ENCODE measurements around the gene PPP1R9A.

The PPP1R9A gene

DNA sequence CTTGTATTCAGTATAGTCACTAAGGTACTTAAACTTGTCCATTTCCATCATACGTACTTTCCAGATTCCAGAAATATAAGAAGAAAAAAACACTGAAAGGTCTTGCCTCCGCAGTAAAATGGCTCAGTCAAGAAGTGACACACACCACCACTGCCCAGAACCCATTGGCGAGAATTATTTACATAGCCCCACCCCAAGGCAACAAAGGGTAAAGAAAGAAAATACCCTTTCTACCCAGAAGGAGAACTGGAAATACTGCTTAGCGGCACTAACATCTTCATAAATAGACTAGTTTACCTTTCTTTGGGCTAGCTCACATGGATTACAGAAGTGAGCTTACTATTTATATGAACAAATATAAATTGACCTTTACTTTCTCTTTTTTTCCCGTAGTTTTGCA lies 194.0 kb downstream of the PPP1R9A start:
- TF ChIP-seq GATA2 (IDR thresholded peaks at IDR 0.05; ENCODE audit: low read depth, low read length), result no peak
- TF ChIP-seq GATA3 (IDR thresholded peaks at IDR 0.05; ENCODE audit: low read depth, low read length), result no peak

DNA sequence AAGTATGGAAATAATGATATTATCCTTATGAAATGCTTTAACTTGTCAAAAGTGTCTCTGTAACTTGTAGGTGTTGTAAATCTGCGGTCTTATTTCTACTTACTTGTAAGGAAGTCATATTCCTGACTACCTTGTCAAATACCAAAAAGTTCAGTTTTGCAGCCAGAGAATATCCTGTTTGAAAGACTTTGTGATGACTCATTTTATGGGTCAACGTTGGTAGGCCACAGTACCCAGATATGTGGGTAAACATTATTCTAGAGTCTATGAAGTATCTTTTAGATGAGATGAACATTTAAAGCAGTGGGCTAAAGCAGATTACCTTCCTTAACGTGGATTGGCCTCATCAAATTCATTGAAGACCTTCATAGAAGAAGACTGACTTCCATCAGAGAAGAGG lies 195.3 kb downstream of the PPP1R9A start:
- TF ChIP-seq GATA2 (IDR thresholded peaks at IDR 0.05; ENCODE audit: low read depth, low read length) (no peak), GATA3 (IDR thresholded peaks at IDR 0.05; ENCODE audit: low read depth, low read length) (no peak)

DNA sequence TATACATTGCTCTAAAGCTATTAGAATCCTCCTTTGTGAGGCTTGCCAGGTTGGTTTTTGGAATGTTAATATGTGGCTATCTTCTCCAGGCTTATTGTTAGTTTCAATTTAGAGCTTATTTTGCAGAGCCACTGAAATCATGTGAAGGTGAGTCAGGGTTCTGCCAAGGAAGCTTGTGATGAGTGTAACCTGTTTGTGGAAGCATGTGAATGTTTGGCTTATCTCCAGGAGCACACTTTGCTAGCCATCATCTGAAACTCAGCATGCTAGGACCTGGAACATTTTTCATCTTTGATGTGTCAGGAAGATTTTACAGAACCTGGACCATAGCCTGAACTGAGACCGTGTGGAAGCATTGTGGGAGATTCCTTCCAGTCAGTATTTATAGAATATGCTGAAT lies 197.3 kb downstream of the PPP1R9A start:
- TF ChIP-seq GATA2 (IDR thresholded peaks at IDR 0.05; ENCODE audit: low read depth, low read length) (no peak), GATA3 (IDR thresholded peaks at IDR 0.05; ENCODE audit: low read depth, low read length) (no peak)

DNA sequence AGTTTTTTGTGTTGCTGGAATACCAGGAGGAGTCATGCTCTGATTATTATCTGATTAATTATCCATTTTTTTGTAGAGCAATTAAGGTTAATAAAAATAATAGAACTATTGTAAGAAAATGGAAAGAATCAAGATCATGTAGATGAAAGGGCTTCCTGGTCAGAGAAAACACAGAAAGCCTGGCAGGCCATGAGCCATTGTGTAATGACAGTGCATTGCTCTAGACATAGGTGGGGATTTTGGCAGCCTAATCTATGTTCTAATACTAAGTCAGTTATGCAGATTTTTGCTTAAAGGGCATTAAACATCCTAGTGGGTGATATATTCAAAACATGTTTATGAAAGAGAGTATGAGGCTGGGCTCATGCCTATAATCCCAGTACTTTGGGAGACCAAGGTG lies 198.2 kb downstream of the PPP1R9A start:
- TF ChIP-seq GATA3 (IDR thresholded peaks at IDR 0.05; ENCODE audit: low read depth, low read length) (no peak), GATA2 (IDR thresholded peaks at IDR 0.05; ENCODE audit: low read depth, low read length) (no peak)

DNA sequence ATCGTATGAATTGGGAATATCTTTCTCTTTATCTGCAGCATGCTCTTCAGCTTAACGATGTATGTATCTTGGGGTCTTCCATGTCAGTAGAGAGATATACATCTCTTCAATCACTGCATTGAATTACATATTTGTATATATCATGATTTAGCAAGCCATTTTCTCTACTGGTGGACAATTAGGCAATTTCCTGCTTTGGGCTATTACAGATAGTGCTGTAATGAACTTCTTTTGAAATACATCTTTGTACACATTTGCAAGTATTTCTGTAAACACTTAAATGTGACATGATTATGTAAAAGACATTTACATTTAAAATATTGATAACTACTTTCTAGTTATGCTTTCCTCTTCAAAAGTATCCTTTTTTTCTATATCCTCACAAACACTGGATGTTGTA lies 199.0 kb downstream of the PPP1R9A start:
- TF ChIP-seq GATA3 (IDR thresholded peaks at IDR 0.05; ENCODE audit: low read depth, low read length) (no peak), GATA2 (IDR thresholded peaks at IDR 0.05; ENCODE audit: low read depth, low read length) (no peak)

DNA sequence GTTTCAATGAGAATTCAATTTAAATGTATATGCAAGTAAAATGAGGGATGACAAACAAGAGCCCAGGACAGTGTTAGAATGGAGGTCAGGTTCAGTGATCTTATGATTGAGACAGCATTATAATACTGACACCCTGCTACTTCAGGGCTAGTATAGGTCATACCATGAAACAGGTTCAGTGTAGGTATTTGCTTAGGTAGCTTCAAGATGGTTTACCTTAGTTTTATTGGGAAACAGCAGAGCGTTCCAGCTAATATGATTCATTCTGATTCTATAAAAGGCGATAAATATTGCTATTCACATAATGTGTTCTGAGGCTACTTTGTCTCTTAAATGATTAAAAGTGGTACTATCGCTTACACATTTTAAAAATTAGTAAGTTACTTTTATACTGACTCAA lies 203.3 kb downstream of the PPP1R9A start:
- TF ChIP-seq GATA3 (IDR thresholded peaks at IDR 0.05; ENCODE audit: low read depth, low read length) (no peak), GATA2 (IDR thresholded peaks at IDR 0.05; ENCODE audit: low read depth, low read length) (no peak)

DNA sequence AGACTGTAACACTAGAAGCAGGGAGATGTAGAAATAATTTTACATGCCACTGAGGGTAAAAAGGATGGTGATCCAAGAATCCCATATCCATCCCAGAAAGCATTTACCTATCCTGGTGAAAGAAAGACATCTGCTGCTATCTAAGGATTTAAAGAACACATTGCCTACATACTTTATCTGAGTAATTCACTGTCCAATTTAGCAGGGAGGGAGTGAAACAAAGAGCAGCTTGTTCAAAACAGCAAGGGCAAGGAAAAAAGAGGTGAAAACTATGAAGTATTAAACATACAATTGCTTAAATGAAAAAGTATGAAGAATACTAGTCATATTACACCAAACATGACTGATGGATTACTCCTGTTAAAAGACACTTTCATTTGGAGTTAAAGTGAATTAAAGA lies 206.2 kb downstream of the PPP1R9A start:
- TF ChIP-seq GATA2 (IDR thresholded peaks at IDR 0.05; ENCODE audit: low read depth, low read length) (no peak), GATA3 (IDR thresholded peaks at IDR 0.05; ENCODE audit: low read depth, low read length) (no peak)

DNA sequence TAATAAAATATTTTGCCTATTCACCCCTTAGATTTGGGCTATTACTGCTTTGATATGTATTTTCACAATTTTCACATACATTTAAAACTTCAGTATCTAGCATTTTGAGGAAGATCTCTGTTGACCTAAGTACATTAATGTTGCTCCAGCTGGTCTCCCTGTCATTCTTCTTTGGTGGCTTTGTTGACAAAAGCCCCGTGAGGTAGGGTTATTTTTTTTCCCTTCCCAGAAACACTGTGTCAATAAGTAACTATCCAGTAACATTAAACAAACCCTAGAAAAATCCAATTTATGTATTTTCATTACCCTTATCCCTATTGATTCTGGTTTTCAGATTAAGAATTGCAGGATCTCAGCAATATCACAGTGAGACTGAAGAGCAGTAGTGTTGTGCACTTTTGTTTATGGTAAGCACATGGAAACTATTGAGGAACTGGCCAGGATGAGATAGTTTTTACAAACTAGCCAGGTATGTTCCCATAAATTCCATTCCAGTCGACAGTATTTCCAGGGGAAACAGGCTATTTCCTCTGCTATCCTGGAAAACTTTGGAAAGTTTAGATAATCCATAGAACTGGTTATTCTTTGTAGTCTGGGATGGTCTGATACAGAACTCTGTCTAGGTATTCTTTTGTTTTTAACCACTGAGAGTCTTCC lies 218.8 kb downstream of the PPP1R9A start:
- no peak for TF ChIP-seq GATA3 (IDR thresholded peaks at IDR 0.05; ENCODE audit: low read depth, low read length)

DNA sequence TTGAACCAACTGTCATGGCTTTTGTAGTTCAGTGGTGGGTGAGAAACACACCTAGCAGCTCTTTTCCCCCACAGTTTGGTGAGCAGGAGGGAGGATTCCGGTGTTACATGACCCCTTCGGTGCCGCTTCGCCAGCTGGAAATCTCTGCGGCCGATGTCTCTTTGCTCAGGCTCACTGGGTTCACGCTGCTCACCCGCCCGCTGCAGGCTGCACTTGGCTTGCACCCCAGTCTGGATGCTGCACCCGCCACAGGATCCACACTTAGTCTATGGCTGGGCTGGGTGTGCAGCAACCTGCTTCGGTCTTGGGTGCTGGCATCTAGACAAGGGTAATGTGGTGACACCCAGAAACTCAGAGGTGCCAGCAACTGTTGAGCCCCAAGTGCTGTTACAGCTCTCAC lies 225.1 kb downstream of the PPP1R9A start:
- TF ChIP-seq GATA2 (IDR thresholded peaks at IDR 0.05; ENCODE audit: low read depth, low read length) (no peak), GATA3 (IDR thresholded peaks at IDR 0.05; ENCODE audit: low read depth, low read length) (no peak)

DNA sequence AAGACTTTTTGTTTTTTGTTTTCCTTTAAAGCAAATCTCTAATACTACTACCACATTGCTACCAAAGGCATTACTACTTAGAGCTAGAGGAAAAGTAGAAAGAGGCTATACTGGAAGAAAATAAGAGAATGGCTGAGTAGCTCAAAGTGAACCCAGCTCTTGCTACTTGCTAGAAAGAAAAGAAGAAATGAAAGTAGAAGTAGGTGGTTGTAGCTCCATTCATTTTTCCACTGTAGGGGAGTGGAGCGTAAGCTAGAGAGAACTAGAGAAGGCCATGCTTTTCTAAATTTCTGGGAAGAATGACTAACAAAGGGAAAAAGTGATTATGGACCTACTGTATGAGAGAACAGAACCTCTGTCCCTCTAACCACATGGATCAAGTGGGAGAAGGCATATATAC lies 232.5 kb downstream of the PPP1R9A start:
- TF ChIP-seq GATA2 (IDR thresholded peaks at IDR 0.05; ENCODE audit: low read depth, low read length) (no peak), GATA3 (IDR thresholded peaks at IDR 0.05; ENCODE audit: low read depth, low read length) (no peak)

DNA sequence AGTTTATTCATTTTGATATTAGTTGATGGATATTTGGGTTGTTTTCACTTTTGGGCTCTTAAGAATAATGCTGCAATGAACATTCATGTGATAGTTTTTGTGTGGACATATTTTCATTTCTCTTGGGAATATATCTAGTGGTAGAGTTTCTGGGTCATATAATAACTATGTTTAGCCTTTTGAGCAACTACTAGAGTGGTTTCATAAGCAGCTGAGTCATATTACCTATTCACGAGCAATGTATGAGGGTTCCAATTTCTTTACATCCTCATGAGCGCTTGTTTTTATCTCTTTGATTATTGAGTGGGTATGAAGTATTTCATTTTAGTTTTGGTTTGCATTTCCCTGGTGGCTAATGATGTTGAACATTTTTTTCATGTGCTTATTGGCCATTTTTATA lies 234.4 kb downstream of the PPP1R9A start:
- TF ChIP-seq GATA2 (IDR thresholded peaks at IDR 0.05; ENCODE audit: low read depth, low read length), result no peak

DNA sequence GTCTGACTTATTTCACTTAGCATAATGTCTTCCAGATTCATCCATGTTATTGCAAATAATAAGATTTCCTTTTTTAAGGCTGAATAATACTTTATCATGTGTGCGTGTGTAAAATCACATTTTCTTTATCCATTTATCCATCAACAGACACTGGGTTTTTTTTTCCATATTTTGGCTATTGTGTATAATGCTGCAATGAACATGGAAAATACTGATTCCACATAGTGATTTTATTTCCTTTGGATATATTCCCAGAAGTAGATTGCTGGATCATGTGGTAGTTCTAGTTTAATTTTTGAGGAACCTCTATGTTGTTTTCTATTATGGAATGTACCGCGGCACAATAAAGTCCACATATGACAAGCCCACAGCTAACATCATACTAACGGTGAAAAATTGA lies 236.9 kb downstream of the PPP1R9A start:
- TF ChIP-seq GATA3 (IDR thresholded peaks at IDR 0.05; ENCODE audit: low read depth, low read length), result no peak
- no peak for TF ChIP-seq GATA2 (IDR thresholded peaks at IDR 0.05; ENCODE audit: low read depth, low read length)

DNA sequence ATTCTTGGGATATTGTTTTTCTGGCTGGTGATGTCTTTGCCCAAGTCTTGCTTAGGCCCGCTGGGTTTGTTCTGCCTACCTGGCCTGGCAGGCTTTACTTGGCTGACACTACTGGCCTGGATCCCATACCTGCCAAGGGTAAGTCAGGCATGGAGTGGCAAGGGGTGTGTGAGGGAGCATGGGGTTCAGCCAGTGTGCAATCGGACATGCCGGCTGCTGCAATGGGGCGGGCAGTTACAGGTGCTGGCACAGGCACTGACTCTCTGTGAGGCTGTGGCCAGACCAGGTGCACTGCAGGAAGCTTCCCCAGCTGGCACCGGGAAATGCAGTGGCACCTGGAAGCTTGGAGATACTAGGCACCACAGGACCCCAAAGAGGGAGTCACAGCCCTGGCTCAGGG lies 248.6 kb downstream of the PPP1R9A start:
- TF ChIP-seq GATA2 (IDR thresholded peaks at IDR 0.05; ENCODE audit: low read depth, low read length) (no peak), GATA3 (IDR thresholded peaks at IDR 0.05; ENCODE audit: low read depth, low read length) (no peak)

DNA sequence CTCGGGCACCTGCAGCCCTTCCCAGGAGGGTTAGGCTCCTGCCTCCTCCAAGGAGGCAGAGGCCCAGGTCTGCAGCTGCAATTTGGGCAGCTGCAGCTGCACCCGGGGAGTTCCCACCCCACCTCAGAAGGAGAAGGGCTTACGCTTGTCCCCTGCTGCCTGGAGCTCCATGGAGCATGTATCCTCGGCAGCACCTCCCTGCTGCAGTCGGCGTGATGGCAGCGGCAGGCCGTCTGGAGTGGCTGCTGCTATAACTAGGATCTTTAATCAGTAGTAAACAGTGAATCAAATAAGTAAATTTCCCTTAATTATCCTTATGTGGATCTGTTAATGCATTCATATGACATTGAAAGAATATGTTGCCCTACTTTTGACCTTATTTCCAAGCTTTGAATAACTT lies 250.0 kb downstream of the PPP1R9A start:
- TF ChIP-seq GATA3 (IDR thresholded peaks at IDR 0.05; ENCODE audit: low read depth, low read length), result no peak
- TF ChIP-seq GATA2 (IDR thresholded peaks at IDR 0.05; ENCODE audit: low read depth, low read length), result no peak

DNA sequence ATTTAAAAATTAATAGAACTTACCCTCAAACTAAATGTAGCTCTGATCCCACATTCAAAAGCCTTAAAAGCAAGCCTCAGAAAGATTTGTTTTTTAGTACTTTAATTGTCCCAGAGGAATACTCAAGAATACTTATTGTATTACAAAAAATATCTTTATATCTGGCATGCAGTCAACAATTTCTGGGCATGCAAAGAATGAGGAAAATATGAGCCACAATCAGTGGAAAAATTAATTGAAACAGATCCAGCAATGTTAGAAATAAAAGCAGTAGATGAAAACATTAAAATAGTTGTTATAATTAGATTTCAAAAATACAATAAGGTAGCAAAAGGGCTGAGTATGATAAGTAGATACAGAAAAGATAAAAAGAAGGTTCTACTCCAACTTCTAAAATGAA lies 262.3 kb downstream of the PPP1R9A start:
- no peak for TF ChIP-seq GATA2 (IDR thresholded peaks at IDR 0.05; ENCODE audit: low read depth, low read length)
- TF ChIP-seq GATA3 (IDR thresholded peaks at IDR 0.05; ENCODE audit: low read depth, low read length), result no peak

DNA sequence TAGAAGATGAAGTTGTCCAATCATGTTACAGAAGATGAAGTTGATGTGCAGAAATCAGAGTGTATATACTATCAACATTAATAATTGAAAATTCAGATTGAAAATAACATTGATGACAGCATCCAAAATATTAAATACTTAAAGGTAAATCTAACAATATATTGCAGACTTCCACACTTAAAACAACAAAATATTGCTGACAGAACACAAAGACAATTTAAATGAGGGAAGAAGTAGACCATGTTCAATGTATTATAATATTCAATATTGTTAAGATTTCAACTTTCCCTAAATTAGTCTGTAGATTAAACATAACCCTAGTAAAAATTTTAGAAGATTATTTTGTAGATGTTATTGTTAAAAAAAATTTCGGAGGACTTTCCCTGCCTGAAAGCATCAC lies 265.0 kb downstream of the PPP1R9A start:
- TF ChIP-seq GATA2 (IDR thresholded peaks at IDR 0.05; ENCODE audit: low read depth, low read length), result no peak
- no peak for TF ChIP-seq GATA3 (IDR thresholded peaks at IDR 0.05; ENCODE audit: low read depth, low read length)

All from SH-SY5Y (cell line).